ENCODE data around the gene ZNF182.
"Not testable (repeated sequence)": the region's sequence is repeated elsewhere in the genome, so short reads cannot be mapped to it uniquely, and the experiment has no call there.

The ZNF182 gene

DNA sequence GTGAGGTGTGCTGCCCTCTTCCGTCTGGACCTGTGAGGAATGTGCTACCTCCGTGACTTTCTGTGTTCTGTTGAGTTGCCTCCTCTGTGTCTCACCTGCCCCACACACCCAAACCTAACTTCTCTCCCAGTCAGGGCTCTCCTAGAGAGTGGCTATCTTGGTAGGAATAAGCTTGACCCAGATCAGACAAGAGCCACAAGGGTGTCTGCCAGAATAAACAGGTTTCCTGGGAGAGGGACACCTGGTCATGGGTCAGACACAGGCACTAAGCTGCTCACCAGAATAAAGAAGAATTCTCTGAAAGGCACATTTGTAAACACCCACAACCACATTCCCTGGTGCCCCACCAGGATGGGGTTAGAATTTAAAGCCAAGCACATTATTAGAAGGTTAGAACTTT, 11.1 kb downstream of the ZNF182 start:
- DNase-seq, result no peak

GRCh38 chrX:47992095-47992380, 11.8 kb downstream of the ZNF182 start:
- DNase-seq, result no peak

DNA sequence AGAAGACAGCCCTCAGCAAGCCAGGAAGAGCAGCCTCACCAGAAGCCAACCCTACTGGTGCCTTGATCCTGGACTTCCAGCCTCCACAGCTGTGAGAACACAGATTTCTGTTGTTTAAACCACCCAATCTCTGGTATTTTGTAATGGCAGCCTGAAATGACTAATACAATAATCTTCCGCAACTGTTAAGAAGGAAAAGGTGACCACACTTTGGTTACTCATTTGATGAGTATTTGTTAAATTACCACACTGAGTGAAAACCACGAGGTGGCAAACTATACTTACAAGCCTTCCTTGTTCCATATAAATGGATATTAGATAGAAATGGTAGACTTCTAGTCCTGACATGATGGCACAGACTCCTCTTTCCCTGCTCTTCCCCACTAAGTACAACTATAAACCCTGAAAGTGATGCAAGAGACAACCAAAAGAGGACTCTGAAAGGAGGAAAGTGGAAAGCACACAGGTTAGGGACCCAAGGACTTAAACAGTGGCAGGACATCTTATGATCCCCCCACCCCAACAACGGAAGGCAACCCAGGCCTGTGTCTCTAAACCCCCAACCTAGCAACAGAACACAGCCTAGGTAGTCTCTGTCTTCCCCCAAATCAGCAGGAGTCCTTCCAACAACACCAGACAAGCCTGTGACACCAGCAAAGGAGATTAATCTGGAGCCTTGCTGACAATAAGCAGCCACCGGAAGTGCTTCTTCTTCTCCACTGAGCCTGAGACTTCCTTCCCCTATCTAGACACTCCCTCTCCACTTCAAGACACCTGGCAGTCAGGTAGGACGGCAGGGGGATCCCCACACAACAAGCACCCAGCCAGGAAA, 12.3 kb downstream of the ZNF182 start:
- DNase-seq, result no peak

DNA sequence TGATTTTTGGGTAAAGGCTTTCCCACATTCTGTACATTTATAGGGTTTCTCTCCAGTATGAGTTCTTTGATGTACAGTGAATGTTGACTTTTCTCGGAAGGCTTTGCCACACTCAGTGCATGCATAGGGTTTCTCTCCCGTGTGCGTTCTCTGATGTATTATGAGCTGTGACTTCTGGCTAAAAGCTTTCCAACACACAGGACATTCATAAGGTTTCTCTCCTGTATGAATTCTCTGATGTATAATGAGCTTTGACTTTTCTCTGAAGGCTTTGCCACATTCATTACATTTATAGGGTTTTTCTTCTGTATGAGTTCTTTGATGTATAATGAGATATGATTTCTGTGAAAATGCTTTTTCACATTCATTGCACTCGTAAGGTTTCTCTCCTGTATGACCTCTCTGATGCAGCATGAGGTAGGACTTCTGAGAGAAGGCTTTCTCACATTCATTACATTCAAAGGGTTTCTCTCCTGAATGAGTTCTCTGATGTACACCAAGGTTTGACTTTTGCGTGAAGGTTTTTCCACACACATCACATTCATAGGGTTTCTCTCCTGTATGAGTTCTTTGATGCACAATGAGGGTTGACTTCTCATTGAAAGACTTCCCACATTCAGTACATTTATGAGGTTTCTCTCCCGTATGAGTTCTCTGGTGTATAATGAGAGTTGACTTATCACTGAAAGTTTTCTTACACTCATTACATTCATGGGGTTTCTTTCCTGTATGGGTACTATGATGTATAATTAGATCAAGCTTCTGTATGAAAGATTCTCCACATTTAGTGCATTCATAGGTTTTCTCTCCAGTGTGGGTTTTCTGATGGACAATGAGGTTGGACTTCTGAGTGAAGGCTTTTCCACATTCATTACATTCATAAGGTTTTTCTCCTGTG, 27.3 kb downstream of the ZNF182 start:
- DNase-seq, result no peak

DNA sequence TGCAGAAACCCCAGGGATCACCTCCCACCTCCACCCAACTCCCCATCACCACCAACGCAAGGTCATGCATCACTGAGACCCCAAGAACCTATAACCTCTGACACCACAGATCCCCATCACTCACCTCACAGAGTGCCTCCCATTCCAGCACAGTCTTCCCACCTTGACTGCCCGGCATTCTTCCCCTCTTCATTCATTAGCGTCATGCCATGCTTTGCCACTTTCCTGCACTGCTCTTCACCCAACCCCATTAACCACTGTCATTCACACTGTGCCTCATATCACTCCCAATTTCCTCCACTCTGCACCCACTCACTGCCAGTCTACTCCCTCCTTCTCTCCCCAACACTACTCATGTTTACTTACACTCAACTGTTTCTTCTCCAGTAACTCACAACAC, 30.6 kb downstream of the ZNF182 start:
- no peak for DNase-seq

DNA sequence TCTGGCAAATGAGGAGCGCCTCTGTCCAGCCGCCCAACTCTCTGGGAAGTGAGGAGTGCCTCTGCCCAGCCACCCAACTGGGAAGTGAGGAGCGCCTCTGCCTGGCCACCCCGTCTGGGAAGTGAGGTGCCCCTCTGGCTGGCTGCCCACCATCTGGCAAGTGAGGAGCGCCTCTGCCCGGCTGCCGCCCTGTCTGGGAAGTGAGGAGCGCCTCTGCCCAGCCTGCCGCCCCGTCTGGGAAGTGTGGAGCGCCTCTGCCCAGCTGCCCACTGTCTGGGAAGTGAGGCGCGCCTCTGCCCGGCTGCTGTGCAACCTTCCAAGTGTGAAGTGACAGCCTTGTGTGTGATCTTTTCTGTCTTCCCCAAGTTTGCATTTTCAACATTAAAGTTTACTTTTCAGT, 38.3 kb downstream of the ZNF182 start:
- not testable (repeated sequence) for DNase-seq

DNA sequence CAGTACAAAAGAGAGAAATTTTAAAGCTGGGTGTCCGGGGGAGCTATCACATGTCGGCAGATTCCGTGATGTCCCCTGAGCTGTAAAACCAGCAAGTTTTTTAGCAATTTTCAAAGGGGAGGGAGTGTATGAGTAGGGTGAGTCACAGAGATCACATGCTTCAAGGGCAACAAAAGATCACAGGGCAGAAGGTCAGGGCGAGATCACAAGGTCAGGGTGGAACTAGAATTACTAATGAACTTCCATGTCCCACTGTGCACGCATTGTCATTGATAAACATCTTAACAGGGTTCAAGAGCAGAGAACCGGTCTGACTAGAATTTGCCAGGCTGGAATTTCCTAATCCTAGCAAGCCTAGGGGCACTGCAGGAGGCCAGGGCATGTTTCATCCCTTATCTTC, 42.0 kb downstream of the ZNF182 start:
- not testable (repeated sequence) for DNase-seq

DNA sequence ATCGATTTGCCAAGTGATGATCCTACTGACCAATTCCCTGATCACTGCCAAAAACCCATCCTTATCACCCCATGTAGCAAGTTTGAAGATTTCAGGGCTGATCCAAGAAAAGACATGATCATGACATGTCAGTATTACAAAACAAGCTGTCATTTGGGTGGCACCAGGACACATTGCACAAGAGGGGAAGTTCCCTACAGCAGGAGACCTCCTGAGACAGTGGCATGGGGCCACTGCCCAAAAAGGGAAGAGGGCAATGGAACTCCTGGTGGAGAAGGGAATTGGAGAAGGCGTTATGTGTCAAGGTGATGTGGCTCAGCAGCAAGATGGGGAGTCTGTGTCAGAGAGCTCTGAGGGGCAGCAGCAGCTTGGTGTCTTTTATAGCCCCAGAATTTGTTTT, 43.4 kb downstream of the ZNF182 start:
- no peak for DNase-seq

DNA sequence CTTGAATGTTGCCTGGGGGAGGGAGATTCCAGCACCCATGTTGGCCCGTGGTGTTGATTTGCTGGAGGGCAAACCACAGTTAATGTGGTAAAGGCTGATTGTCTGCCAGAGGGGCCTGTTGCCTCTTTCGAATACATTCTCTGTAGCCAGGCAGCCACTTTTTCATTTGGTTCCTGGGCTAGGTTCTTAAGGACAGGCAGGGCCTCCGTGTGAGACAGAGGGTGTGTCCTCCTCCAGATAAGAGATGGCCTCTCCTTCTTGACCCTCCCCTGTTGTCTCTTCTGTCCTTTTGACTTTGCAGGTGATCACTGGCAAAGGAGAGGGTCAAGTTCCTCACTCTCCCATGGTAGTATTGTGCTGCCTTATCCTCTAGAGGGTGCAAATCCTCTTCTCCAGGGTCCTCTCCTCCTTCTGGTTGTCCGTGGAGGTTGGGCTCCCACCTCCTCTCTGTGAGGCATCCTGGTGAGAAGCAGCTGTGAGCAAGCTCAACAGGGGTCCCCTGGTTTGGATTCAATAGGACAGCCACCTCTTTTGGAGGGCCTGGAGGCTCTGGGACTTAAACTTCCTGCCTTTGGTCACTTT, 44.9 kb downstream of the ZNF182 start:
- DNase-seq, result no peak

- DNase-seq, result not testable (repeated sequence)
Observed at GRCh38 chrX:47958206-47958605, 45.6 kb downstream of the ZNF182 start.

DNA sequence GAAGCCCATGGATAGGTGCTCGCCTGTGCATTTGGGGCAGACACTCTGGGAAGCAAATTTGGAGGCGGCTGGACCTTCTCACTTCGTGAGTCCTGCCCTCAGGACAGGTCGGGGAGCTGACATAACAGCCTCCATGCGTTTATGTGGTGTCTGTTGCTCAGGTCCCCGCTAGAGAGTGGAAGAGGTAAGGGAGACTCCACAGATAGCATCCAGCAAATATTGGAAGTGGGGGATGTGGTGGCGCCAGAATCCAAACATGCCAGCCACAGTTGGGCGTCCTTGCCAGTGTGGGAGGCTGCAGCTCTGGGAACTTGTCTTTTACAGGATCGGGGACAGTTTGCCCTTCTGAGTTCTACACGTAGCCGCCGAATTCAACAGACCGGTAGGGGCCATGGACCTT, 47.8 kb downstream of the ZNF182 start:
- DNase-seq, result no peak

GRCh38 chrX:47955295-47955694, 48.5 kb downstream of the ZNF182 start:
- not testable (repeated sequence) for DNase-seq

- no peak for DNase-seq
Observed at GRCh38 chrX:47941423-47941822, 62.4 kb downstream of the ZNF182 start.

- no peak for DNase-seq
Observed at GRCh38 chrX:47940448-47940847, 63.3 kb downstream of the ZNF182 start.

GRCh38 chrX:47936940-47937317, 66.9 kb downstream of the ZNF182 start:
- no peak for DNase-seq

- no peak for DNase-seq
Observed at GRCh38 chrX:47936224-47936939, 67.4 kb downstream of the ZNF182 start.

DNA sequence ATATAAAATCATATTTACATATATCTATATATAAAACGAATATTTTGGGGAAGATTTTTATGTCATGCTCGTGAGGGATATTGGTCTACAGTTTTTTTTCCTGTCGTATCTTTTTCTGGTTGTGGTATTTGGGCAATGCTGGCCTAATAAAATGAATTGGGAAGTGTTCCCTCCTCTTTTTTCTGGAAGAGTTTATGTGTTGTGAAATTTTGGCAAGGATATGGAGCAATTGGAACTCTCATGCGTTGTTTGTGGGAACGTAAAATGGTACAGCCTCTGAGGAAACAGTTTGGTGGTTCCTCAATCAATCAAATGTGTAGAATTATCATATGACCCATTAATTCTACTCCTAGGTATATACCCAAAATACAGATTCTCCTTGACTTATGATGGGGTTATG, 69.8 kb downstream of the ZNF182 start:
- no peak for DNase-seq

GRCh38 chrX:47931970-47932369, 71.8 kb downstream of the ZNF182 start:
- not testable (repeated sequence) for DNase-seq

- DNase-seq, result no peak
Observed at GRCh38 chrX:47927212-47927611, 76.6 kb downstream of the ZNF182 start.
